ENCODE measurements around the gene TENM4. TPM values are rescaled to one million over a fixed set of nuclear protein-coding genes. Genes with fewer than 3 reads are reported as not detected.

Gene TENM4
- polyA plus RNA-seq, 1 donor = 9.0 TPM

GRCh38 chr11:79388201-79388600 lies 52.6 kb downstream of the TENM4 start:
- DNase-seq = no peak

GRCh38 chr11:79383874-79384273 lies 57.0 kb downstream of the TENM4 start:
- DNase-seq = no peak

GRCh38 chr11:79382301-79383050 lies 58.4 kb downstream of the TENM4 start:
- DNase-seq = no peak

GRCh38 chr11:79381036-79381435 lies 59.8 kb downstream of the TENM4 start:
- DNase-seq = no peak

- no peak for DNase-seq
Observed at GRCh38 chr11:79377406-79377805, 63.4 kb downstream of the TENM4 start.

GRCh38 chr11:79375818-79376550 lies 64.8 kb downstream of the TENM4 start:
- no peak for DNase-seq

- DNase-seq = no peak
Observed at GRCh38 chr11:79374727-79375126, 66.1 kb downstream of the TENM4 start.

GRCh38 chr11:79371724-79372123 lies 69.1 kb downstream of the TENM4 start:
- no peak for DNase-seq

GRCh38 chr11:79371152-79371551 lies 69.7 kb downstream of the TENM4 start:
- no peak for DNase-seq

- no peak for DNase-seq
Observed at GRCh38 chr11:79369055-79369454, 71.8 kb downstream of the TENM4 start.

- DNase-seq = no peak
Observed at GRCh38 chr11:79367844-79368243, 73.0 kb downstream of the TENM4 start.

- DNase-seq = no peak
Observed at GRCh38 chr11:79366218-79366617, 74.6 kb downstream of the TENM4 start.

- no peak for DNase-seq
Observed at GRCh38 chr11:79363861-79364378, 76.9 kb downstream of the TENM4 start.

- DNase-seq = no peak
Observed at GRCh38 chr11:79363256-79363655, 77.6 kb downstream of the TENM4 start.

- no peak for DNase-seq
Observed at GRCh38 chr11:79362821-79363220, 78.0 kb downstream of the TENM4 start.

- DNase-seq = no peak
Observed at GRCh38 chr11:79362206-79362757, 78.5 kb downstream of the TENM4 start.

- DNase-seq = no peak
Observed at GRCh38 chr11:79358258-79358657, 82.6 kb downstream of the TENM4 start.

GRCh38 chr11:79353706-79354105 lies 87.1 kb downstream of the TENM4 start:
- no peak for DNase-seq

GRCh38 chr11:79352349-79352703 lies 88.5 kb downstream of the TENM4 start:
- DNase-seq = peak; percentile 10

- no peak for DNase-seq
Observed at GRCh38 chr11:79348976-79349682, 91.7 kb downstream of the TENM4 start.

GRCh38 chr11:79346021-79346420 lies 94.8 kb downstream of the TENM4 start:
- no peak for DNase-seq

GRCh38 chr11:79344753-79345294 lies 96.0 kb downstream of the TENM4 start:
- DNase-seq = no peak

GRCh38 chr11:79342686-79343085 lies 98.1 kb downstream of the TENM4 start:
- DNase-seq = no peak
